ENCODE data around the gene PDIA6. TPM values are rescaled to one million over a fixed set of nuclear protein-coding genes. Genes with fewer than 3 reads are reported as not detected.

The PDIA6 gene
- total RNA-seq (2014; rRNA removed; shearing (Covaris generic); ENCODE audit: low replicate concordance): 92.4 and 106 TPM in 2 replicates

- Histone ChIP-seq H4K20me1 (ENCODE audit: insufficient read depth, low read depth, low read length) (peaks cover 35% of the 10 kb centered on the region), H3K4me1 (ENCODE audit: low read length) (peaks cover 34% of the 10 kb centered on the region), H3K9ac (ENCODE audit: low read length) (peak within 1 kb of the TSS; percentile 95), H3K27me3 (ENCODE audit: low read length) (no peaks in the 10 kb centered on the region), H3K9me3 (ENCODE audit: low read length) (no peaks in the 10 kb centered on the region), H3K9me2 (replicated peaks; ENCODE audit: insufficient read depth, low read length) (no peaks in the 10 kb centered on the region), H3K27ac (ENCODE audit: low read length) (peak within 1 kb of the TSS; percentile 79), H3K4me2 (ENCODE audit: low read depth, low read length, poor library complexity, severe bottlenecking) (peak within 1 kb of the TSS; percentile 78), H3K79me2 (ENCODE audit: low read length) (peaks cover 47% of the 10 kb centered on the region), H2AFZ (ENCODE audit: low read length) (peak within 1 kb of the TSS; percentile 91), H3K36me3 (ENCODE audit: insufficient read depth, low read length) (peaks cover 10% of the 10 kb centered on the region), H3K4me3 (ENCODE audit: low read length) (peak within 1 kb of the TSS; percentile 70)
- DNase-seq: peak; percentile 98
Measured at GRCh38 chr2:10812362-10813162, at the start of gene PDIA6. Gene PDIA6, minus strand, starts transcription at chr2:10812785. Its CDS starts 89 bp downstream, at chr2:10812696.

GRCh38 chr2:10862330-10862729 is 49.7 kb upstream of the PDIA6 start:
- Histone ChIP-seq H3K36me3 (ENCODE audit: insufficient read depth, low read length) (no peaks in the 10 kb centered on the region), H3K27me3 (ENCODE audit: low read length) (no peaks in the 10 kb centered on the region), H3K4me3 (ENCODE audit: low read length) (no peak overlapping the region), H3K79me2 (ENCODE audit: low read length) (no peaks in the 10 kb centered on the region), H3K9ac (ENCODE audit: low read length) (no peak overlapping the region), H3K9me2 (replicated peaks; ENCODE audit: insufficient read depth, low read length) (no peaks in the 10 kb centered on the region), H3K9me3 (ENCODE audit: low read length) (no peaks in the 10 kb centered on the region), H3K27ac (ENCODE audit: low read length) (no peak overlapping the region), H2AFZ (ENCODE audit: low read length) (no peak overlapping the region), H4K20me1 (ENCODE audit: insufficient read depth, low read depth, low read length) (0 out of 2 replicates have a peak, but pooled peaks cover 3% of the 10 kb centered on the region), H3K4me1 (ENCODE audit: low read length) (no peaks in the 10 kb centered on the region), H3K4me2 (ENCODE audit: low read depth, low read length, poor library complexity, severe bottlenecking) (no peak overlapping the region)
- no peak for DNase-seq

GRCh38 chr2:10861765-10862164 is 49.2 kb upstream of the PDIA6 start:
- Histone ChIP-seq H3K4me1 (ENCODE audit: low read length) (no peaks in the 10 kb centered on the region), H3K27me3 (ENCODE audit: low read length) (no peaks in the 10 kb centered on the region), H3K4me3 (ENCODE audit: low read length) (no peak overlapping the region), H2AFZ (ENCODE audit: low read length) (no peak overlapping the region), H3K36me3 (ENCODE audit: insufficient read depth, low read length) (no peaks in the 10 kb centered on the region), H3K27ac (ENCODE audit: low read length) (no peak overlapping the region), H3K9me3 (ENCODE audit: low read length) (no peaks in the 10 kb centered on the region), H3K9ac (ENCODE audit: low read length) (no peak overlapping the region), H4K20me1 (ENCODE audit: insufficient read depth, low read depth, low read length) (0 out of 2 replicates have a peak, but pooled peaks cover 3% of the 10 kb centered on the region), H3K79me2 (ENCODE audit: low read length) (no peaks in the 10 kb centered on the region), H3K4me2 (ENCODE audit: low read depth, low read length, poor library complexity, severe bottlenecking) (no peak overlapping the region), H3K9me2 (replicated peaks; ENCODE audit: insufficient read depth, low read length) (no peaks in the 10 kb centered on the region)
- DNase-seq: no peak

- Histone ChIP-seq H3K4me3 (ENCODE audit: low read length) (no peak overlapping the region), H3K4me1 (ENCODE audit: low read length) (no peaks in the 10 kb centered on the region)
- no peak for DNase-seq
Measured at GRCh38 chr2:10860814-10861325, 48.3 kb upstream of the PDIA6 start.

GRCh38 chr2:10860081-10860813 is 47.7 kb upstream of the PDIA6 start:
- no peak for DNase-seq
- Histone ChIP-seq H3K4me2 (ENCODE audit: low read depth, low read length, poor library complexity, severe bottlenecking) (no peak overlapping the region), H2AFZ (ENCODE audit: low read length) (no peak overlapping the region), H3K9me2 (replicated peaks; ENCODE audit: insufficient read depth, low read length) (no peaks in the 10 kb centered on the region), H3K27me3 (ENCODE audit: low read length) (no peaks in the 10 kb centered on the region), H3K79me2 (ENCODE audit: low read length) (no peaks in the 10 kb centered on the region), H3K36me3 (ENCODE audit: insufficient read depth, low read length) (no peaks in the 10 kb centered on the region), H4K20me1 (ENCODE audit: insufficient read depth, low read depth, low read length) (0 out of 2 replicates have a peak, but pooled peaks cover 3% of the 10 kb centered on the region), H3K4me3 (ENCODE audit: low read length) (no peak overlapping the region), H3K4me1 (ENCODE audit: low read length) (no peaks in the 10 kb centered on the region), H3K9me3 (ENCODE audit: low read length) (no peaks in the 10 kb centered on the region), H3K27ac (ENCODE audit: low read length) (no peak overlapping the region), H3K9ac (ENCODE audit: low read length) (no peak overlapping the region)

More at GRCh38 chr2:10860814-10861325, 48.3 kb upstream of the PDIA6 start:
- no peaks in the 10 kb centered on the region for H3K9me3 ChIP-seq (ENCODE audit: low read length)
- 0 out of 2 replicates have a peak, but pooled peaks cover 3% of the 10 kb centered on the region for H4K20me1 ChIP-seq (ENCODE audit: insufficient read depth, low read depth, low read length)
- H3K4me2 ChIP-seq (ENCODE audit: low read depth, low read length, poor library complexity, severe bottlenecking): no peak overlapping the region
- H3K9me2 ChIP-seq (replicated peaks; ENCODE audit: insufficient read depth, low read length): no peaks in the 10 kb centered on the region
- no peak overlapping the region for H3K9ac ChIP-seq (ENCODE audit: low read length)
- H3K27ac ChIP-seq (ENCODE audit: low read length): no peak overlapping the region
- H2AFZ ChIP-seq (ENCODE audit: low read length): no peak overlapping the region
- no peaks in the 10 kb centered on the region for H3K36me3 ChIP-seq (ENCODE audit: insufficient read depth, low read length)
- no peaks in the 10 kb centered on the region for H3K79me2 ChIP-seq (ENCODE audit: low read length)
- H3K27me3 ChIP-seq (ENCODE audit: low read length): no peaks in the 10 kb centered on the region

- no peaks in the 10 kb centered on the region for H3K36me3 ChIP-seq (ENCODE audit: insufficient read depth, low read length)
- H4K20me1 ChIP-seq (ENCODE audit: insufficient read depth, low read depth, low read length): no peaks in the 10 kb centered on the region
- H3K79me2 ChIP-seq (ENCODE audit: low read length): no peaks in the 10 kb centered on the region
- no peak overlapping the region for H2AFZ ChIP-seq (ENCODE audit: low read length)
- H3K27ac ChIP-seq (ENCODE audit: low read length): no peak overlapping the region
- no peak overlapping the region for H3K4me3 ChIP-seq (ENCODE audit: low read length)
- no peaks in the 10 kb centered on the region for H3K9me3 ChIP-seq (ENCODE audit: low read length)
- no peaks in the 10 kb centered on the region for H3K27me3 ChIP-seq (ENCODE audit: low read length)
- no peak overlapping the region for H3K9ac ChIP-seq (ENCODE audit: low read length)
- H3K4me2 ChIP-seq (ENCODE audit: low read depth, low read length, poor library complexity, severe bottlenecking): no peak overlapping the region
- H3K4me1 ChIP-seq (ENCODE audit: low read length): no peaks in the 10 kb centered on the region
- H3K9me2 ChIP-seq (replicated peaks; ENCODE audit: insufficient read depth, low read length): no peaks in the 10 kb centered on the region
- no peak for DNase-seq
Measured at GRCh38 chr2:10859278-10859677, 46.7 kb upstream of the PDIA6 start.

- no peaks in the 10 kb centered on the region for H3K79me2 ChIP-seq (ENCODE audit: low read length)
- no peak for DNase-seq
Measured at GRCh38 chr2:10848541-10848940, 36.0 kb upstream of the PDIA6 start.

GRCh38 chr2:10847008-10847407 is 34.4 kb upstream of the PDIA6 start:
- H3K9me2 ChIP-seq (replicated peaks; ENCODE audit: insufficient read depth, low read length): no peaks in the 10 kb centered on the region
- no peaks in the 10 kb centered on the region for H3K36me3 ChIP-seq (ENCODE audit: insufficient read depth, low read length)
- no peak overlapping the region for H3K27ac ChIP-seq (ENCODE audit: low read length)
- H4K20me1 ChIP-seq (ENCODE audit: insufficient read depth, low read depth, low read length): no peaks in the 10 kb centered on the region
- no peak overlapping the region for H3K4me2 ChIP-seq (ENCODE audit: low read depth, low read length, poor library complexity, severe bottlenecking)
- H3K9me3 ChIP-seq (ENCODE audit: low read length): no peaks in the 10 kb centered on the region; the same call in 1 of the 2 replicates
- H3K4me1 ChIP-seq (ENCODE audit: low read length): no peaks in the 10 kb centered on the region
- no peak overlapping the region for H3K9ac ChIP-seq (ENCODE audit: low read length)
- H2AFZ ChIP-seq (ENCODE audit: low read length): no peak overlapping the region
- no peak for DNase-seq
- H3K4me3 ChIP-seq (ENCODE audit: low read length): no peak overlapping the region
- no peaks in the 10 kb centered on the region for H3K27me3 ChIP-seq (ENCODE audit: low read length)
- H3K79me2 ChIP-seq (ENCODE audit: low read length): no peaks in the 10 kb centered on the region

More at GRCh38 chr2:10848541-10848940, 36.0 kb upstream of the PDIA6 start:
- Histone ChIP-seq H3K4me2 (ENCODE audit: low read depth, low read length, poor library complexity, severe bottlenecking) (no peak overlapping the region), H3K4me1 (ENCODE audit: low read length) (no peaks in the 10 kb centered on the region), H3K36me3 (ENCODE audit: insufficient read depth, low read length) (no peaks in the 10 kb centered on the region), H3K27ac (ENCODE audit: low read length) (no peak overlapping the region), H3K9me2 (replicated peaks; ENCODE audit: insufficient read depth, low read length) (no peaks in the 10 kb centered on the region), H3K4me3 (ENCODE audit: low read length) (no peak overlapping the region), H3K9ac (ENCODE audit: low read length) (no peak overlapping the region), H4K20me1 (ENCODE audit: insufficient read depth, low read depth, low read length) (no peaks in the 10 kb centered on the region), H2AFZ (ENCODE audit: low read length) (no peak overlapping the region), H3K27me3 (ENCODE audit: low read length) (no peaks in the 10 kb centered on the region), H3K9me3 (ENCODE audit: low read length) (no peaks in the 10 kb centered on the region)

All from Karpas-422 (cell line).